Measurements from ENCODE around the gene TSPAN18.

The TSPAN18 gene

DNA sequence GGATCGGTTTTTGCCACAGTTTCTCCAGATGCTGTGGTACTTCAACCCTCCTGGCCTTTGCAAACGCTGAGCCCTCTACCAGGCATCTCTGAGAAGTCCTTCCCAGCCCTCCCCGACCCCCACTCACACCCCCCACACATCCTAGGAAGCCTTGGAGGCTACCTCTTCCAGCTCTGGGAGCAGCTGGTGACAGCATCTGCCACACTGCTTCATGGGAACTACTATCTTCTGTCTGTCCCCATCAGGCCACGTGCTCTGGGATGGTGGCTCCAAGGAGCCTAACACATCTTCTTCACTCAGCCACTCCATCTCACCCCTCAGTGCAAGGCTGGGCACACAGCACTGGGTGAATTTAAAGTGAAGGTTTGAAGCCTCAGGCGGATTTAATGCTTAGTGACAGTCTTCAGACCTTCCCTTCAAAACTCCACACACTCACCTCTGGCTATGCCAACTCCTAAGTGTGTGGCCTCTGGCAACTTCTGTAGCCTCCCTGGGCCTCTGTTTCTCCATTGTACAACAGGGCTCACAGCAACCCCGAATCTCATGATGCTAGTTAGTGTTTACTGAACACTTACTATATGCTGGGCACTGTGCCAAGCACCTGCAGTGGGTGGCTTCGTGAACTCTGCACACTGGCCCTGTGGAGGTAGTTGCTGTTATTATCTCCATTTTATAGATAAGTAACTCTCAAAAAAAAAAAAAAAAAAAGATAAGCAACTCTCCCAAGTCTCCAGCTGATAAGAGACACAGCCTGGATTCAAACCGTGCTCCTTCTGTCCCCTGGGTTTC lies 231.2 kb downstream of the TSPAN18 start:
- no peak for DNase-seq (ENCODE audit: low spot score)

DNA sequence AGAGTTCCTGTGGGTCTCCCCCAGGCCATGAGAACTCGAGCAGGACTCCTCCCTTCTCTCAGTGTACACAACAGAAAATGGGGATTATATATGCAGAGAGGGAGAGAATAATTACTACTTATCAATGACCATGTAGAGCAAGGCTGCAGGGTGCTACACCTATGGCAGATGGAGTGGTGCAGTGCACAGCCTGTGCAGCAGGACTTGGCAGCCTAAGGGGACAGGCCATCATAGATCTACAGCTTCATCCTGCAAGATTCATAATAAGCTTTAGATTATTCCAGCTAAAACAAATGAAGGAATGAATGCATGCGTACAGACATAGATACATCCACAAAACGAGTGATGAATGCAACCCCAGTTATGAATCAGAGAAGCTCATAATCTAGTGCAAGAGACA lies 232.3 kb downstream of the TSPAN18 start:
- no peak for DNase-seq (ENCODE audit: low spot score)

DNA sequence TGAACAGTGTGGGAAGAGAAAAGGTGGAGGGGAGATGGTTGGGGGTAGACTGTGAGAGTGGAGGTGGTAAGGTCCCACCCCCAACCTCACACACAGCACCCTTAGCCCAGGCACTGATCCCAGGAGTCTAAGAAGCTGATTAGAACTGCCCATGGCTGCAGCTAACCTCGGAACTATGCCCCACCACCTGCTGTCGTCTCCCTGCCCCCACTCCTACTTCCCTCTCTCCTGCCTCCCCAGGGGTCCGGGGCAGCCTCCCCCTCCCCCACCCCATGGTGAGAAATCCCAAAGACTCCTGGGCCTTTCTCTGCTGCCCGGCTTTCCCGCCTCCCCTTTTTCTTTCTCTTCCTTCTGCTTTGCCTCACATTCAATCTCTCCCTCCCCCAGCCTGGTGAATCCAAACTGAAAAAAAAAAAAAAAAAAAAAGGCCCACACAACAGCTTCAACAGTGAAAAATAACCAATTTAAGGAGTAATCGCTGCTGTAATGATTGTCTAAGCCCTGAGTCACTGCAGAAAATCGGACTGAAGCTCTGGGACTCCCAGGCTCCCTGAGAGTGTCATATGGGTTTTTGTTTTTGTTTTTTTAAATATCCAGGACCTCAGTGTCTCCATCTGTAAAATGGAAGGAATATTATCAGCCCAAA lies 233.6 kb downstream of the TSPAN18 start:
- DNase-seq (ENCODE audit: low spot score), result no peak

DNA sequence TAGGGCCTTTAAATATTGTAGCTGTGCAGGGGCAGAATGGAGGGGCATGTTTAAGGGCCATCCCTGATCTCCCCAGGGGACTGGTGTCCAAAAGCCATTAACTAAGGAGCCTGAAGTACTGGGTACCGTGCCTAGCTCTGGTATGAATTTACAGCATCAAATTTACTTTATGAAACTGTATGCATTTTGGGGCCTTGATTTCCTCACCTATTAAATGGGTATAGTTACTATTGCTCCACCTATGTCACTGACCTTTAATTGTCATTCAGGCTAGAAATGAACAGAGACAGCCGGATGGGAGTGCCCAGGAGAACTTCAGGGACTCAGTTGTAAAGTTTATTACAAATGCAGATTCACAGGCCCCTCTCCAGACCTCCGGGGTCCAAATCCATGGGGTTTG lies 235.7 kb downstream of the TSPAN18 start:
- DNase-seq (ENCODE audit: low spot score), result no peak

DNA sequence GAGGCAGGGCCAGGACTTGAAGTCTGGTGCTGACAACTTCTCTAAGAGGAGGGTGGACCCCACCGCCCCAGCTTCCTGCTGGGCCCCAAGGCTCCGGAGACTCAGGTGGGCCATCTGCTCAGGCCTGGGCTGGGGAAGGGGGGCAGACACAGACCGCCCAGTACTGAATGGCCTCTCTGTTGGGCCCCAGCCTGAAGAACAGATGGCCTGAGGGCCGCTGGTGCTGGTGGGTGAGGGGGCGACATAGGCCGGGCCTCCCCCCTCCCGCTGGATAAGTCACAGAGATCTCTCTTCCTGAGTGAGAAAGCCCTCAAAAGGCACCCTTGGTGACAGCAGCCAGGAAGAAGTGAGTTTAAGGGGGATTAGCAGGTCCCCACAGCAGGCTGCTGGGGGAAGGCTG lies 236.4 kb downstream of the TSPAN18 start:
- DNase-seq (ENCODE audit: low spot score), result no peak

DNA sequence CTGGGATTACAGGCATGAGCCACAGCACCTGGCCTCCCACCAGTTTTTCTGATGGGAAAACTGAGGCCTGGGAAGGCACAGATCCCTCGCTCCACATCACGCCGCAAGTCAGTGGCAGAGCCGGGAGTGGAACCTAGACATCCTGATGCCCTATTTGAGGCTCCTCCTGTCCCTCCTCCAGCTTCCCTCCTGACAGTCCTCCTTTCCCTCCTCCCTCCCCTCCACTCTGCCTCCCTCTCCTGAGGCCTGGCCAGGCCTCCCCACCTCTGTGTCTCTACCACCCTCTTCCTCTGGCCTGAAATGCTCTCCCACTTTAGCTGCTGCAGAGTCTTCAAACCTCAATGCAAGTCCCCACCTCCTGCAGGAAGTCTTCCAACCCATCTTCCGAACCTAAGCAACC lies 237.2 kb downstream of the TSPAN18 start:
- DNase-seq (ENCODE audit: low spot score), result no peak

DNA sequence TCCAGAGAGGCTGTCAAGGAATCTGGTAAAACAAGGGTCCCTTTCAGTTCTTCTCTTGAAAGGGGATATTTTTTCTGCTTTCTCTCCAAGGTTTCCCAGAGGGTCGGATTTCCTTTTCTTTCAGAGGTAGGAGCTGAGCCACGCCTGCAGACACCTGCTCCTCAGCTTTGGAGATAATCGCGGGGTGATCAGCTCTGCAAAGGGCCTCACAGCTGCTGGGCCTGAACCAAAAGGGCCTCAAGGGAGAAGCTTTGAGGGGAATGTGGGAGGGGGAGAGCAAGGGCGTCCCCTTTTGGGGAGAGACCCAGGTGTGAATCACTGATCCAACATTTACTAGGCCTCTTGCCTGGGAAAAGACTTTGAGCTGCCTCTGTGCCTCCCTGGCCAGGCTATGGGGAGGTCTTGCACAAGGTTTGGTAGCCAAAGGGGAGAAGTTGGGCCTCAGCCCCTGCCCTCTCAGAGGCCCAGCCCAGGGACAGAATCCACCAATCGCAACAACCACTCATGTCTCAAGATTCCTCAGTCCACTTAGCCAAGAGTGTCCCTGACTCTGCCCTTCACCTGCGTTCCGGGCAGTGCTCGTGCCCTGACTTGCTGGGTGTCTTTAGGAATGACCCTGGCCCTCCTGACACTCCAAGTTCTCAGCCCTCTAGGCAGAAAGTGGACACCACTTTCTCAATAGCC lies 237.9 kb downstream of the TSPAN18 start:
- DNase-seq (ENCODE audit: low spot score), result no peak

DNA sequence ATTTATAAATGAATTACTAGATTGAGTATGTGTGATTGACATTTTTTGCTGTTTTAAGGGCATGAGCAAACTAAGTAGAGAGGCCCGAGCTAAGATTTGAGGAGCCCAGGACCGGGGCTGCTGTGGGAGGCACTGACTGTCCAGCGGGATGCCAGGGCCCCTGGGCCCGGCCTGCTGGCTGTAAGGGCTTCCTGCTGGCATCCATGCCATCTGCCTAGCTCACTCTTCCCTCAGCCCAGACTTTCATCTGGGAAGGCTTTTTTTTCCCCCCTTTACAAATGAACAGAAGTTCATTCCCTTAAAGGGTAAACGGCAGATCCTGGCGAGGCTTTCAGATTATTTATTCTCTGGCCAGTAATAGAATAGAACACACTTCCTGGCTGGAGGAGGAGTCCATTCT lies 239.9 kb downstream of the TSPAN18 start:
- DNase-seq (ENCODE audit: low spot score), result no peak

DNA sequence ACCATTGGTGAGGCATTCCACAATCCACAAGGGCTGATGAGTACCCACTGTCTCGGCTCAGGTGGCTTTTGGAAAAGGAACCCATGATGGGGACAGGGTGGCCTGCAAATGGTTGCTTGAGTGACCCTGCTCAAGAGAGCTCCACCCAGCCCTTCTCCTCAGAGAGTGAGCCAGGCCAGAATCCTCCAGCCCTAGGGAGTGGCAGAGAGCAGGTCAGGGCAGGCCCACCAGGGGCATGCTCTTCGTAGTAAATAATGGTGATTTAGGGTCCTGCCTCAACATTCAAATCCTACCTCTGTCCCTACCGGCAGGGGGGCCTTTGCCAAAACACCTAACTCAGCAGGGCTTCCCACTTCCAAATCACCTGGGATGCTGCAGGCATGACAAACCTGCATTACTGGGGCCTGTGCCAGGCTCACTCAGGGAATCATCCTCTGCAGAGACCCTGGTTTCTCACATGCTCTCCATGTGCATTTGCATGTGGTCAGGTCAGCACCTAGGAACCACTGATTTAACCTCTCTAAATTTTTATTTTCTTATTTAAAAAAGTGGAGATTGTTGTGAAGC lies 241.3 kb downstream of the TSPAN18 start:
- no peak for DNase-seq (ENCODE audit: low spot score)

DNA sequence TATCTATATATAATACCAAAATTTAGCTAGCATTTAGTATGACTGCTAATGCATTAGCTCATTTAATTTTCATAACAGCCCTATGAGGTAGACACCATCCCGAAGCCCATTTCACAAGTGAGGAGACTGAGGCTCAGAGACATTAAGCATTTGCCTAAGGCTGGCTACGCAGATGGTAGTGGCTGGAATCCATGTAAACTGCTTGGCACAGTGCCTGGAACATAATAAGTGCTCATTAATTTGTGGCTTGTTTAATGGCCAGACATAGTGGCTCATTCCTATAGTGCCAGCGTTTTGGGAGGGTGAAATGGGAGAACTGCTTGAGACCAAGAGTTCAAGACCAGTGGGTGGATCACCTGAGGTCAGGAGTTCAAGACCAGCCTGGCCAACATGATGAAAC lies 241.7 kb downstream of the TSPAN18 start:
- DNase-seq (ENCODE audit: low spot score), result no peak

DNA sequence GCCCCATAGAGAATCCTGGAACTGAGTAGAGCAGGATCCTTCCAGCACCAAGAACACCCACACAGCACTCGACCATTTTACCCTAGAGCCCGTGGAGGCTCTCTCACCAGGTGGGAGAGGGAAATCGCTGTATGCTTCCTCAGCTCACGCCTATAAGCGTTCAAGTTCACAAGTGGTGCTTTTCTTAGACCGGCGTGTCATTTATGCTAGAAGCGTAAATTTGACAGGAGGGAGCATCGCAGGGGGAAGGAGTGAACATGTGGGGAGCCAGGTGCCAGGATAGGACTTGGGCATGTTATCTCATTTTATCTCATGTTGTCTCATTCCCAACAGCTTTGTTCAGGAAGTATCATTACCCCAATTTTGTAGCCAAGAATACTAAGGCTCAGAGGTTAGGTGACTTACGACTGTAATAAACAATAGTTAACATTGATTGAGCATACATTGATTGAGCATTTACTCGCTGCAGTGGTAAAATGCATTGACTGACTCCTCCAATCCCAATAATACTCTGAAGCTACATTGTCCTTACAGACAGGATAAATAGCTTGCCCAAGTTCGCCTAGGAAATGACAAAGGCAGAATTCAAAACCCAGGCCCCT lies 243.0 kb downstream of the TSPAN18 start:
- DNase-seq (ENCODE audit: low spot score), result no peak

DNA sequence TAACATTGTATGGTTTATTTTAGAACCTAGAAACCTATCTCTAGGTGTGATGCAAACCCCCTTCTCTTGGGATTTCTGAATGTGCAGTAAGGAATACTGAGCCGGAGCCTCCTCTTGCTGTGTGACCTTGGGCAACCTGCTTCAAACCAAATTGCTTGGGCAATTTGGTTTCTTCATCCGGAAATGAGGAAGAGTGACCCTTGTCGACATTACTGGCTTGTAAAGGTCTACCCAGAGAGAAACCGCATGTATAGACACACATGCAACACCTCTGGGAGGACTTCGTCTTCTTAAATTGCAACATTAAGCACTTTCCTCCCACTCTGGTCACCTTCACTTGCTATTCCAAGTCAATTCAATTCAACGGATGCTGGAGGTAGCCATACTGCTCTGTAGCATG lies 243.5 kb downstream of the TSPAN18 start:
- no peak for DNase-seq (ENCODE audit: low spot score)

DNA sequence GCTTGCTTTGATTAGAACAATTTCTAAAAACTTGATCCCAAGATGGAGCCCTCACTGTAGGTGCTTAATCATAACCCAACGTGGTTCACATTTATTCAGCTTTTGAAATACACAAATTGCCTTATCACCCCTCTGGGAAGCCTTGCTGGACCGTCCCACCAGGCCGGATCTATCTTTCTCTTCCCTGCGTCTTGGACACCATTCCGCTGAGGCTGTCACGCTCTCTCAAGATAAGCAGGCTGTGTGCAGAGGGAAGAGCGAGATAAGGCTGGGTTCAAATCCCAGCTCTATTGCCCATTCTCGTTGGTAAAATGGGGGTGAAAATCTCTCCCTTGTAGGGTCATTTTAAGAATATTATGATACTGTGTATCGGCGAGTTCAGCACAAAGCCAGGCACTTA lies 244.4 kb downstream of the TSPAN18 start:
- DNase-seq (ENCODE audit: low spot score), result no peak

DNA sequence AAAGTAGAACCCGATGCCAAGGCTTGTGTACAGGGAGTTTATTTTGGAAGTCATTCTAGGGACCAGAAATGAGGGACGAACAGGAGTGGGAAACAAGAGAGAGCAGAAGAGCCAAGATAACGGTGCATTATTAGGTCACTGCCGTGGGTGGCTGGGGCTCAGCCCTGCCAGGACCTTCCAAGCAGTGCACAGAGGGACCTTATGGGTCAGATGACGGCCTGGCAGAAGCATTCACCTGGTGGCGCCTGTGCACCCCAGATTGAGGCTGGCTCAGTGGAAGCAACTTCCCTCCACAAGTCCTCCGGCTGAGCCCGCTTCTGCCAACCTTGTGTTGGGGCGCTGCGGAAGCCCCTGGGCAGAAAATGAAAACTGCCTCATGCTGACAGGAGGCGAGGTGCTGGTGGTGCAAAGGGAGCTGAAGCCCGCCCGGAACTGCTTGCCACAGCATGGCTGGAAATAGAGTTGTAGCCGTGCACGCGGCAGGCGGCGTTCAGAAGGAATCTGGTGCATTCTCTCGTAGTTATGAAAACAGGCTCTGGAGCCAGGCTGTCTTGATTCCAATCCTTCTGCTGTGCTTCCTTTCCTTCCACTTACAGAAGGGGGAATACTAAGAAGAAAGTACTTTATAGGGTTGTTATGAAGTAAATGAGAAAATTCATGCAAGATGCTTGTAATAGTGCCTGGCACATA lies 246.1 kb downstream of the TSPAN18 start:
- peak; percentile 11 for DNase-seq (ENCODE audit: low spot score)

DNA sequence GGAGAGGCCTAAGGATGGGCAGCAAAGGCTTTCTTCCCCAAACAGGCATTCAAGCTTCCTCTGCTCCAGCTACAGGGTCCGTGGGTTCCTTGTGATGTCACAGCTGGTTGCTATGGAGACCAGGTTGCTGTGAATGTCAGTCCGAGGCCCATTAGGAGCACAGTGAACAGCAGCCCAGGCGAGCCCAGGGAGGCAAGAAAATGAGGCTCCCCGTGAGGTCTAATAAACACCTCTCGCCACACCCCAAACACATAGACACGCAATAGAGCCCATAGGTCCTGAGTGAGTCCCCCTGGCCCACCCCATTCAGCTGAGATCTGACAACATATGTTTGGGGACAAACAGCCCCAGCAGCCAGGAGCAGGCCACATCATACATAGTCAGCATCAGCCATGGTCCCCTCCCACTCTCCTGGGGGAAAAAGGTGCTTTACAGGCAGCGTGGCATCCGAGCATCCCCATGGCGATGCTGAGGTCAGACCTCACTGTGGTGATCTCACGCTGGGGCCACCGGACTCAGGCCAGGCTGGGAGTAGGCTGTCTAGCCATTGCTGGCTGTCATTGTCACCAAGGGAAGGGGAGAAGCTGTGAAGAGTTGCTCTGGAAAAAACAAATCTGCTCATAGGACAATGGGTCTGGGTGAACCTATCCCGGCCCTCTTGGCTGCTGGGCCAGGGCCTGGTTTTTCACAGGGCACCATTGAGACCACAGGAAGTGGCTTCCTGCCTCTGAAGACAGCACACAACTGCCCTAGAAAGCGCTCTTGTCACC lies 247.1 kb downstream of the TSPAN18 start:
- no peak for DNase-seq (ENCODE audit: low spot score)

DNA sequence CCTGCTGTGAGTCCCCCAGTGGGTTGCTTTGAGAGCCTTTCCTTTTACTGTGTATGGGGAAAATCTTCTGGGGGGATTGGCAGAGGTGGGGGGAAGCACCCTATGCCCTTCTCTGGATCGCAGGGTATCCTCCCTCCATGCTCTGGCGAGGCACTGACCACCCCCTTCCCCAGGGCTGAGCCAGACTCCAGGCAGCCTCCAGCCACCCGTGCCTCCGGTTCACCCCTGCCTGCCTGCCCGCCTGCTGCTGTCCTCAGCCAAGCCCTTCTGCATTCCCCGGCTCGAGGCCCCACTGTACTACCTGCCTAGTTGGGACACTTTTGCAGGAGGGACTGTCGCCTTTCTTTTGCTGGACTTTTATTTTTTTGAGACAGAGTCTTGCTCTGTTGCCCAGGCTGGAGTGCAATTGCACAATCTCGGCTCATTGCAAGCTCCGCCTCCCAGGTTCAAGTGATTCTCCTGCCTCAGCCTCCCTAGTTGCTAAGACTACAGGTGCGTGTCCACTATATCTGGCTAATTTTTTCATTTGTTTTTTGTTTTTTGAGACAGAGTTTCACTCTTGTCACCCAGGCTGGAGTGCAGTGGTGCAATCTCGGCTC lies 247.7 kb downstream of the TSPAN18 start:
- DNase-seq (ENCODE audit: low spot score), result no peak

DNA sequence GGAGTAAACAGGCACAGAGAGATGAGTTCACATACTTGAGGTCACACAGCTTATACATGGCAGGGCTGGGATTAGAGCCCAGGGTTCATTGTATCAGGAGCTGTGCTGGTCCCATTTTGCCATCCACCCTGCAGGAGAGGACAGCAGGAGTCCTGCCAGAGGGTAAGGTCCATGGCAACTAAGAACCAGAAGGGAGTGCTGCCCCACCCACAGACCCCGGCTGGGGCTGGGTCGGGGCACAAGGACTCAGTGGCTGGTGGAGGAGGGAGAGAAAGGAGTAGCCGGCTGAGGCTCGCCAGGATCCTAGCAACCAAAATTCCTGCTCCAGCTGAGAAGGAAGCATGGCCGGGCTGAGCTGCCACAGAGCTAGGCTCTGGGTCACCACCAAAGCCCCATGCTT lies 249.8 kb downstream of the TSPAN18 start:
- no peak for DNase-seq (ENCODE audit: low spot score)

DNA sequence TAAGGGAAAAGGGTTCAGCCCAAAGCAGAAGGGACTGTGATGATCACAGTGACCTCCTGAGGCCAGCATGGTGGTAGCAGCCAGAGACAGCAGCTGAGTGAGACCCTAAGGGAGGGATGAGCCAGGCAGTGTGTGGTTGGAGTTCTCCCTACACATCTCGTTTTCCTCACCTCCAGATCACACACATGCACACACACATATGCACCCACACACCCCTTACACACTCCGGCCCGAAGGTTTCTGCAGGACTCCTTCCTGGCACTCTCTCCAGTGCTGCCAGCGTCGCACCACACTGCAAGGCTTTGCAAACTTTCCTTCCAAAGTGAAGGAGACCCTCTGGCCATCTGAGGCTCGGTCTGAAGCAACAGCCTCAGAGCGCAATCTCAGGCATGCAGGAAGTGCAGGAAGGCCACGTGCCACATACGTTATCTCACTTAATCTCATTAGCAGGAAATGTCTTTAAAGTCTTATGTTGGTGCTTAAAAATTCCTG lies 250.8 kb downstream of the TSPAN18 start:
- no peak for DNase-seq (ENCODE audit: low spot score)

DNA sequence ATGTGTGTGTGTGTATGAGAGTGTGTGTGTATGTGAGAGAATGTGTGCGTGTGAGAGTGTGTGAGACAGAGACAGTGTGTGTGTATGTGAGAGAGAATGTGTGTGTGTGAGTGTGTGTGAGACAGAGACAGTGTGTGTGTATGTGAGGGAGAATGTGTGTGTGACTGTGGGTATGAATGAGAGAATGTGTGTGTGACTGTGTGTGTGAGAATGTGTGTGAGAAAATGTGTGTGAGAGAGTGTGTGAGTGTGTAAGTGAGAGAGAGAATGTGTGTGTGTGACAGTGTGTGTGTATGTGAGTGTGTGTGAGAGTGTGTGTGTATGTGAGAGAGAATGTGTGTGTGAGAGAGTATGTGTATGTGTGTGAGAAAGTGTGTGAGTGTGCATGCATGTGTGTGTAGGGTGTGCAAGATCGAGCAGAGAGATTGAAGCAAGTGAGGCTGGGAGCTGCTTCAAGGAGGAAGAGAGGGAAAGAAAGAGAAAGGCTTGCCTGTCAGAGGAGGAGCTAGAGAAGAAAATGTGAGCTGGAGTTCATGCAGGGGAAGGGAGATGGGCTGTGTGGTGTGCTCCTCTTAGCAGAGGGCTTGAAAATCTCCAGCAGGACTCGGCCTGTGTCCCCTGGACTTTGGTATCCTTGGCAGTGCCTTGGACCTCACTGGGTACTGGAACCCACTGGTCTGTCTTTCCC lies 251.7 kb downstream of the TSPAN18 start:
- DNase-seq (ENCODE audit: low spot score), result no peak

DNA sequence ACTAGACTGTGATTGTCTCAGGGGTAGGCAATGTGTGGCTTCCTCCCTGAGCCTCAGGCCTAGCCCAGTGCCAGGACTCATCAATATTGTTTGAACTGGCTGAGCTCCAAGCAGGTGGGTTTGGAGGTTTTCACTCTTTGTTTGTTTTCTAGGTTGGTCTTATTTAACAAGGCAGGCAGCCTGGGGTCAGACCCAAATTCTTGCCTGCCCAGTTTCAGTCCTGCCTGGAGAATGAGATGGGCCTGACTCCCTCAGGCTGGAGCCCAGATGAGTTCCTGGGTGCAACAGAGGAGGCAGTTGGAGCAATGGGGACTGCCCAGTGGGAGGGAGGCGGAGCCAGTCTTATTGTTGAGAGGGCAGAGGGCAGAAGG lies 252.2 kb downstream of the TSPAN18 start:
- DNase-seq (ENCODE audit: low spot score), result no peak

Measured in AG08395 (cell line).